AG10803 (cell line): ENCODE measurements around the gene RMND5B.

Experiments used
- DNase-seq: peaks from one replicate; pipeline ENCODE4 v3.0.0; 2010; ENCODE audit warnings: low read depth
- H3K4me3 ChIP-seq: 2 replicates; pipeline ENCODE4 v1.5.1; 2011; ENCODE audit warnings: mild to moderate bottlenecking, low read length, control low read depth
- CTCF ChIP-seq: conservative IDR thresholded peaks from 2 replicates; pipeline ENCODE4 v1.5.1; 2011; ENCODE audit warnings: mild to moderate bottlenecking, low read length, control low read depth, inconsistent platforms

Gene RMND5B

GRCh38 chr5:178136990-178137389 is 6.2 kb downstream of the RMND5B start:
- no peak for TF ChIP-seq CTCF
- H3K4me3 ChIP-seq, result no peak overlapping the region
- no peak for DNase-seq

GRCh38 chr5:178137991-178138390 is 7.2 kb downstream of the RMND5B start:
- DNase-seq, result no peak
- TF ChIP-seq CTCF, result no peak
- no peak overlapping the region for H3K4me3 ChIP-seq

- no peak for TF ChIP-seq CTCF
- DNase-seq, result no peak
- no peak overlapping the region for H3K4me3 ChIP-seq
These were observed 10.7 kb downstream of the RMND5B start for GRCh38 chr5:178141550-178141949.

- TF ChIP-seq CTCF, result no peak
- no peak overlapping the region for H3K4me3 ChIP-seq
- DNase-seq, result no peak
These were observed 11.8 kb downstream of the RMND5B start for GRCh38 chr5:178142642-178143041.

GRCh38 chr5:178143246-178143645 is 12.4 kb downstream of the RMND5B start:
- no peak overlapping the region for H3K4me3 ChIP-seq
- no peak for DNase-seq
- TF ChIP-seq CTCF, result no peak

- H3K4me3 ChIP-seq, result no peak overlapping the region
- no peak for TF ChIP-seq CTCF
- peak; percentile 76 for DNase-seq
These were observed 13.1 kb downstream of the RMND5B start for GRCh38 chr5:178143901-178144300.

GRCh38 chr5:178145965-178146820 is 15.4 kb downstream of the RMND5B start:
- H3K4me3 ChIP-seq, result no peak overlapping the region
- peak; percentile 26 for DNase-seq
- TF ChIP-seq CTCF, result peak; percentile 67
